Muscle of leg (tissue), 11 donors: ENCODE data around the gene NPW. TPM values are rescaled to one million over a fixed set of nuclear protein-coding genes. Genes with fewer than 3 reads are reported as not detected.

Experiments used
- DNase-seq: peaks from one replicate; pipeline ENCODE4 v3.0.0; 2013
- H3K27ac ChIP-seq: one replicate; pipeline ENCODE4 v1.5.1; 2013; ENCODE audit warnings: mild to moderate bottlenecking, low read length, control low read depth
- H3K27me3 ChIP-seq: one replicate; pipeline ENCODE4 v1.6.1; 2013; ENCODE audit warnings: low read length; ENCODE audit not compliant: control insufficient read depth, insufficient read depth
- H3K36me3 ChIP-seq: one replicate; pipeline ENCODE4 v1.6.1; 2013; ENCODE audit warnings: low read length; ENCODE audit not compliant: control insufficient read depth, insufficient read depth
- H3K4me1 ChIP-seq: one replicate; pipeline ENCODE4 v1.6.1; 2013; ENCODE audit warnings: low read length; ENCODE audit not compliant: control insufficient read depth, insufficient read depth
- H3K4me3 ChIP-seq: one replicate; pipeline ENCODE4 v1.5.1; 2013; ENCODE audit warnings: low read length, control low read depth
- H3K9me3 ChIP-seq: replicated peaks from 2 replicates; pipeline ENCODE4 v1.6.1; 2013; ENCODE audit warnings: low read depth, low read length; ENCODE audit not compliant: control insufficient read depth
- WGBS: methylation state at CpG from one replicate; pipeline ENCODE4 v1.1.5; 2013; ENCODE audit warnings: missing lambda C conversion rate; ENCODE audit not compliant: insufficient coverage; 5-methylcytosine and 5-hydroxymethylcytosine counted together
- polyA plus RNA-seq, 8 donors: library from polyadenylated mRNA; unstranded; fragments of 120-200 nt; gene quantifications; one replicate each; pipeline versions ENCODE4 v1.2.1 to v1.2.3, GENCODE V29; 2013; ENCODE audit warnings: inconsistent platforms in 1 of 8, low replicate concordance in 1 of 8; ENCODE audit not compliant: insufficient read length in 8 of 8, insufficient read depth in 1 of 8
- total RNA-seq: library from RNA; stranded (reverse); fragments of 120-200 nt; gene quantifications from one replicate; pipeline ENCODE4 v1.2.4, GENCODE V29; 2013

NPW gene
- total and polyA plus RNA-seq, 9 donors: 0.57 to 5.4 (median 2.3) TPM

GRCh38 chr16:1976951-1977874 is 42.4 kb upstream of the NPW start:
- no peak overlapping the region for H3K4me3 ChIP-seq
- peaks cover 49% of the 10 kb centered on the region for H3K27me3 ChIP-seq
- peaks cover 42% of the 10 kb centered on the region for H3K4me1 ChIP-seq
- H3K27ac ChIP-seq: no peak overlapping the region
- peaks cover 50% of the 10 kb centered on the region for H3K36me3 ChIP-seq
- DNase-seq: no peak
- H3K9me3 ChIP-seq: no peaks in the 10 kb centered on the region
- WGBS: 92% methylated on average over 23 of the region's 33 CpGs

GRCh38 chr16:1977875-1978268 is 41.7 kb upstream of the NPW start:
- peaks cover 43% of the 10 kb centered on the region for H3K4me1 ChIP-seq
- peaks cover 50% of the 10 kb centered on the region for H3K36me3 ChIP-seq
- H3K9me3 ChIP-seq: no peaks in the 10 kb centered on the region
- WGBS: 94% methylated on average over 16 of the region's 18 CpGs
- H3K27ac ChIP-seq: no peak overlapping the region
- peaks cover 56% of the 10 kb centered on the region for H3K27me3 ChIP-seq
- H3K4me3 ChIP-seq: no peak overlapping the region
- no peak for DNase-seq

DNA sequence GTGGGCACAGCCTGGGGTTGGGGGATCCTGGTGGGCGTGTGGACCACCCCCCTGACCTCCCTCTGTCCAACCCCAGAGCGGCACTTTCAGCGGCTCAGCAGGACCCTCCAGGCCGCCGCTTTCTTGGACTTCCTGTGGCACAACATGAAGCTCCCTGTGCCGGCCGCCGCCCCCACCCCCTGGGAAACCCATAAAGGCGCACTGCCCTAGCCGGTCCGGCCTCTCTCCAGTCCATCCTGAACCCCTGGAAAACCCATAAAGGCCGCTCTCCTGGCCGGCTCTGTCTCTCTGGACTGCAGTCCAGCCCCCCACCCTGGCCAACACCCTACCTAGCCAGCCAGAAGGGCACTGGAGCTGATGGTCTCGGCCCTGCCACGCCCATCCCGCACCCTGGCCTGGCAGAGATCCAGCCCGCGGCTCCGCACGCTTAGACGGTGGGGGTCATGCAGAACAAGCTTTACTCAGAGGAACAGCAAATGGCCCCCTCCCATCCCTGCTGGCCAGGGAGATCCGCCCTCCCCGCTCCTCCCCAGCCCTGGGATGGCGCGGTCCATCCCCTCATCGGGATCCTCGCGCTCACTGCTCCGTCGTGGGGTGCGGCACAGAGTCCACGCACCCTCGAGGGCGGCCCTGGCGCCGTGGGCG is 41.0 kb upstream of the NPW start:
- Histone ChIP-seq H3K27ac (no peak overlapping the region), H3K4me3 (no peak overlapping the region), H3K36me3 (peaks cover 50% of the 10 kb centered on the region), H3K4me1 (peaks cover 45% of the 10 kb centered on the region), H3K9me3 (no peaks in the 10 kb centered on the region), H3K27me3 (peaks cover 60% of the 10 kb centered on the region)
- DNase-seq: no peak
- WGBS: 68% methylated on average over 36 of the region's 37 CpGs

- H3K4me1 ChIP-seq: peaks cover 46% of the 10 kb centered on the region
- peaks cover 60% of the 10 kb centered on the region for H3K27me3 ChIP-seq
- H3K36me3 ChIP-seq: peaks cover 45% of the 10 kb centered on the region
- no peaks in the 10 kb centered on the region for H3K9me3 ChIP-seq
- H3K27ac ChIP-seq: no peak overlapping the region
- WGBS: 15% methylated on average over 46 of the region's 70 CpGs
- no peak for DNase-seq
- H3K4me3 ChIP-seq: no peak overlapping the region
Observed at GRCh38 chr16:1979271-1980029, 40.1 kb upstream of the NPW start.

DNA sequence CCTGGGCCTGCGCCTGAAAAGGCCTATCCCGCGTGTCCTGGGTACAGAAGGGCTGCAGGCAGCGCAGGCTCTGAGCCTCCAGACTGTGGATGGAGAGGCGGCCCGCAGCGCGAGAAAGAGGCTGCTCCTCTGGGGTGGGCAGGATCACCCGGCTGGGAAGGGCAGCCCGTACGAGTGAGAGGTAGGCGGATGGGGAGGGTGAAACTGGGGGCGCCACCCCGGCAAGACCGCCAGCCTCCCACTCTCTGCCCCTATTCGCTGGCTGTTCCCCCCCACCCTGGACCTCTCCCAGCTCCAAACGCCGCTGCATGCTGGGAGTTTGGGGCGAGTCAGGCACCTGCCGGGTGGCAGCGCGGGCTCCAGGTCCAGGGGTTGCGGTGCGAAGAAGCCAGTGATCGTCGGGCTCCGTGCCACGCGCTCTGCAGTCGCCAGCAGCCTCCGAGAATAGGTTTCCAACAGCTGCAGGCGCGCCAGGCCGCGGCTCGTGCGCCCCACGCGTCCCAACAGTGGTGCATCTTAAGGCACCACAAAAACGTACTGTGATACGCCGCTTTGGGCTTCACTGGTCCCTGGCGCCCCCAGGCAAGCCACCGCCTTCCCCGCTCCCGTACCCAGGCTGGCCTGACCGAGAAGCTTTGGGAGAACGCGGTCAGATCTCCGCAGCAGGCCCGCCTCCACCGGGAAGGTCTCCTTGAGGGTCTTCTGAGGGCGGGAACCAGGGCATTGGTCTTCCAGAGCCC is 39.4 kb upstream of the NPW start:
- Histone ChIP-seq H3K27me3 (peaks cover 60% of the 10 kb centered on the region), H3K4me3 (no peak overlapping the region), H3K9me3 (no peaks in the 10 kb centered on the region), H3K27ac (no peak overlapping the region), H3K4me1 (peaks cover 54% of the 10 kb centered on the region), H3K36me3 (peaks cover 41% of the 10 kb centered on the region)
- DNase-seq: peak; percentile 56
- 4% methylated on average over 47 of the region's 53 CpGs for WGBS

- H3K36me3 ChIP-seq: peaks cover 41% of the 10 kb centered on the region
- no peaks in the 10 kb centered on the region for H3K9me3 ChIP-seq
- H3K27me3 ChIP-seq: peaks cover 60% of the 10 kb centered on the region
- H3K4me3 ChIP-seq: no peak overlapping the region
- WGBS: 21% methylated on average over 16 of the region's 16 CpGs
- DNase-seq: no peak
- H3K27ac ChIP-seq: no peak overlapping the region
- peaks cover 56% of the 10 kb centered on the region for H3K4me1 ChIP-seq
Observed at GRCh38 chr16:1980770-1981087, 38.9 kb upstream of the NPW start.

GRCh38 chr16:1981398-1981836 is 38.2 kb upstream of the NPW start, which contains the start of gene NOXO1:
Gene NOXO1 (minus strand): TSS chr16:1981469. CDS start chr16:1981179, 290 bp downstream.
- Histone ChIP-seq H3K9me3 (no peaks in the 10 kb centered on the region), H3K4me3 (no peak within 1 kb of the TSS), H3K4me1 (peaks cover 56% of the 10 kb centered on the region), H3K36me3 (peaks cover 41% of the 10 kb centered on the region), H3K27me3 (peaks cover 60% of the 10 kb centered on the region), H3K27ac (peak within 1 kb of the TSS; percentile 47)
- DNase-seq: no peak
- 22% methylated on average over 5 of the region's 6 CpGs for WGBS

GRCh38 chr16:1982013-1982433 is 37.6 kb upstream of the NPW start:
- DNase-seq: peak; percentile 77
- H3K4me3 ChIP-seq: no peak overlapping the region
- H3K4me1 ChIP-seq: peaks cover 56% of the 10 kb centered on the region
- H3K9me3 ChIP-seq: no peaks in the 10 kb centered on the region
- WGBS: 66% methylated on average over 4 of the region's 5 CpGs
- H3K27me3 ChIP-seq: peaks cover 61% of the 10 kb centered on the region
- H3K27ac ChIP-seq: peak overlapping the region; percentile 47
- peaks cover 41% of the 10 kb centered on the region for H3K36me3 ChIP-seq

DNA sequence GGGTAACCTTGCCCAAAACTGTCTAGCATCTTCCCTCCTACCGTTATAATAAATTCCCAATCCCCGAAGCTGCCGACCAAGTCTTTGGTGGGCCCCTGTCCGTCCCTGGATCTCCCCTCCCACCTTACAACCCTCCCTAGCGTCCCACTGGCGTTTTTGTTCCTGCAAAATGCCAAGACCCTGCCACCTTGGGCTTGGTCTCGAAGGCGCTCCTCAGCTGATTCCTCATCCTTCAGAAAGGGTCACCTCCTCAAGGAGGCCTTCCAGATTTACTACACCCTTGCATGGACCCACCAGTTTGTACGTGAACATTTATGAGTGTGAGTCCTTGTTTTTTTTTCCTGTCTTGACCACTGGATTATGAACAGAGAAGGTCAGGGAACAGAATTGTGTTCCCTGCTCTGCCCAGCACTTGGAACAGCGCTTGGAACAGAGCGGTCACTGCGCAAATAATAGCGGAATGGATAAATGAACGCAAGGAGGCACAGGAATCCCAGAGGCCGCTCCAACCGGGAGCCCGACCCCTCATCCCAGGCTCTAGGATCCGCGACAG is 36.5 kb upstream of the NPW start:
- no peaks in the 10 kb centered on the region for H3K9me3 ChIP-seq
- no peak for DNase-seq
- peaks cover 34% of the 10 kb centered on the region for H3K36me3 ChIP-seq
- H3K4me1 ChIP-seq: peaks cover 56% of the 10 kb centered on the region
- WGBS: 16% methylated on average over 16 of the region's 19 CpGs
- peak overlapping the region; percentile 58 for H3K4me3 ChIP-seq
- peaks cover 63% of the 10 kb centered on the region for H3K27me3 ChIP-seq
- peak overlapping the region; percentile 24 for H3K27ac ChIP-seq
